ENCODE measurements around the gene DNAH10.

DNAH10 gene

GRCh38 chr12:123760267-123760938, 1.7 kb upstream of the DNAH10 start:
- Histone ChIP-seq H3K27me3 (ENCODE audit: control insufficient read depth in 5 of 5, insufficient read depth in 4 of 5, low read length in 5 of 5) (peaks cover 3 to 14% (median 7%) of the 10 kb centered on the region in 5 donors), H3K36me3 (ENCODE audit: control insufficient read depth in 5 of 5, insufficient read depth in 5 of 5, low read length in 5 of 5) (peaks cover 0 to 10% (median 2%) of the 10 kb centered on the region in 5 donors), H3K9me3 (ENCODE audit: control insufficient read depth in 5 of 5, low read length in 5 of 5) (no peaks in the 10 kb centered on the region), H3K27ac (ENCODE audit: low read depth, low read length) (no peak overlapping the region), H3K4me3 (ENCODE audit: low read depth in 1 of 5, low read length in 5 of 5) (no peak overlapping the region), H3K4me1 (ENCODE audit: control insufficient read depth in 5 of 5, insufficient read depth in 5 of 5, low read length in 5 of 5) (peaks cover 0 to 27% (median 21%) of the 10 kb centered on the region in 5 donors), H3K9ac (ENCODE audit: low read length in 5 of 5) (no peak overlapping the region)

GRCh38 chr12:123762715-123763052, 583 bp downstream of the DNAH10 start:
- Histone ChIP-seq H3K4me3 (ENCODE audit: low read depth in 1 of 5, low read length in 5 of 5) (peak overlapping the region in 3 of 5 donors; percentile 52 to 73 (median 61)), H3K27ac (ENCODE audit: low read depth, low read length) (no peak overlapping the region), H3K36me3 (ENCODE audit: control insufficient read depth in 5 of 5, insufficient read depth in 5 of 5, low read length in 5 of 5) (peaks cover 0 to 5% (median 2%) of the 10 kb centered on the region in 5 donors), H3K4me1 (ENCODE audit: control insufficient read depth in 5 of 5, insufficient read depth in 5 of 5, low read length in 5 of 5) (peaks cover 0 to 15% (median 12%) of the 10 kb centered on the region in 5 donors), H3K9ac (ENCODE audit: low read length in 5 of 5) (no peak overlapping the region), H3K27me3 (ENCODE audit: control insufficient read depth in 5 of 5, insufficient read depth in 4 of 5, low read length in 5 of 5) (peaks cover 3 to 17% (median 7%) of the 10 kb centered on the region in 5 donors), H3K9me3 (ENCODE audit: control insufficient read depth in 5 of 5, low read length in 5 of 5) (no peaks in the 10 kb centered on the region)

- Histone ChIP-seq H3K4me1 (ENCODE audit: control insufficient read depth in 5 of 5, insufficient read depth in 5 of 5, low read length in 5 of 5) (peaks cover 0 to 15% (median 11%) of the 10 kb centered on the region in 5 donors), H3K27ac (ENCODE audit: low read depth, low read length) (no peak overlapping the region), H3K9me3 (ENCODE audit: control insufficient read depth in 5 of 5, low read length in 5 of 5) (no peaks in the 10 kb centered on the region), H3K4me3 (ENCODE audit: low read depth in 1 of 5, low read length in 5 of 5) (no peak overlapping the region), H3K36me3 (ENCODE audit: control insufficient read depth in 5 of 5, insufficient read depth in 5 of 5, low read length in 5 of 5) (peaks cover 0 to 5% (median 2%) of the 10 kb centered on the region in 5 donors), H3K27me3 (ENCODE audit: control insufficient read depth in 5 of 5, insufficient read depth in 4 of 5, low read length in 5 of 5) (peaks cover 3 to 17% (median 7%) of the 10 kb centered on the region in 5 donors), H3K9ac (ENCODE audit: low read length in 5 of 5) (no peak overlapping the region)
These were observed 992 bp downstream of the DNAH10 start for GRCh38 chr12:123763093-123763492.

GRCh38 chr12:123764109-123764508, 2.0 kb downstream of the DNAH10 start:
- Histone ChIP-seq H3K4me1 (ENCODE audit: control insufficient read depth in 5 of 5, insufficient read depth in 5 of 5, low read length in 5 of 5) (peaks cover 0 to 15% (median 11%) of the 10 kb centered on the region in 5 donors), H3K4me3 (ENCODE audit: low read depth in 1 of 5, low read length in 5 of 5) (no peak overlapping the region), H3K27ac (ENCODE audit: low read depth, low read length) (no peak overlapping the region), H3K36me3 (ENCODE audit: control insufficient read depth in 5 of 5, insufficient read depth in 5 of 5, low read length in 5 of 5) (peaks cover 0 to 5% (median 0%) of the 10 kb centered on the region in 5 donors), H3K9ac (ENCODE audit: low read length in 5 of 5) (no peak overlapping the region), H3K9me3 (ENCODE audit: control insufficient read depth in 5 of 5, low read length in 5 of 5) (no peaks in the 10 kb centered on the region), H3K27me3 (ENCODE audit: control insufficient read depth in 5 of 5, insufficient read depth in 4 of 5, low read length in 5 of 5) (peaks cover 3 to 17% (median 7%) of the 10 kb centered on the region in 5 donors)

GRCh38 chr12:123765504-123766035, 3.5 kb downstream of the DNAH10 start:
- no peaks in the 10 kb centered on the region for H3K36me3 ChIP-seq (ENCODE audit: control insufficient read depth in 5 of 5, insufficient read depth in 5 of 5, low read length in 5 of 5)
- no peaks in the 10 kb centered on the region for H3K9me3 ChIP-seq (ENCODE audit: control insufficient read depth in 5 of 5, low read length in 5 of 5)
- H3K9ac ChIP-seq (ENCODE audit: low read length in 5 of 5) = no peak overlapping the region
- H3K27ac ChIP-seq (ENCODE audit: low read depth, low read length) = no peak overlapping the region
- H3K4me1 ChIP-seq (ENCODE audit: control insufficient read depth in 5 of 5, insufficient read depth in 5 of 5, low read length in 5 of 5) = peaks cover 0 to 15% (median 11%) of the 10 kb centered on the region in 5 donors
- no peak overlapping the region for H3K4me3 ChIP-seq (ENCODE audit: low read depth in 1 of 5, low read length in 5 of 5)
- H3K27me3 ChIP-seq (ENCODE audit: control insufficient read depth in 5 of 5, insufficient read depth in 4 of 5, low read length in 5 of 5) = peaks cover 3 to 17% (median 7%) of the 10 kb centered on the region in 5 donors

- Histone ChIP-seq H3K36me3 (ENCODE audit: control insufficient read depth in 5 of 5, insufficient read depth in 5 of 5, low read length in 5 of 5) (no peaks in the 10 kb centered on the region), H3K4me1 (ENCODE audit: control insufficient read depth in 5 of 5, insufficient read depth in 5 of 5, low read length in 5 of 5) (peaks cover 0 to 3% (median under 1%) of the 10 kb centered on the region in 5 donors), H3K9ac (ENCODE audit: low read length in 5 of 5) (no peak overlapping the region), H3K9me3 (ENCODE audit: control insufficient read depth in 5 of 5, low read length in 5 of 5) (no peaks in the 10 kb centered on the region), H3K4me3 (ENCODE audit: low read depth in 1 of 5, low read length in 5 of 5) (no peak overlapping the region), H3K27me3 (ENCODE audit: control insufficient read depth in 5 of 5, insufficient read depth in 4 of 5, low read length in 5 of 5) (peaks cover under 1 to 10% (median 3%) of the 10 kb centered on the region in 5 donors), H3K27ac (ENCODE audit: low read depth, low read length) (no peak overlapping the region)
These were observed 5.5 kb downstream of the DNAH10 start for GRCh38 chr12:123767613-123768012.

- H3K9me3 ChIP-seq (ENCODE audit: control insufficient read depth in 5 of 5, low read length in 5 of 5) = peaks cover 0 to 4% (median 0%) of the 10 kb centered on the region in 5 donors
- no peak overlapping the region for H3K4me3 ChIP-seq (ENCODE audit: low read depth in 1 of 5, low read length in 5 of 5)
- H3K4me1 ChIP-seq (ENCODE audit: control insufficient read depth in 5 of 5, insufficient read depth in 5 of 5, low read length in 5 of 5) = no peaks in the 10 kb centered on the region
- H3K27me3 ChIP-seq (ENCODE audit: control insufficient read depth in 5 of 5, insufficient read depth in 4 of 5, low read length in 5 of 5) = no peaks in the 10 kb centered on the region
- no peaks in the 10 kb centered on the region for H3K36me3 ChIP-seq (ENCODE audit: control insufficient read depth in 5 of 5, insufficient read depth in 5 of 5, low read length in 5 of 5)
- no peak overlapping the region for H3K27ac ChIP-seq (ENCODE audit: low read depth, low read length)
- H3K9ac ChIP-seq (ENCODE audit: low read length in 5 of 5) = no peak overlapping the region
These were observed 9.2 kb downstream of the DNAH10 start for GRCh38 chr12:123771261-123771660.

GRCh38 chr12:123772074-123772473, 10.0 kb downstream of the DNAH10 start:
- no peaks in the 10 kb centered on the region for H3K4me1 ChIP-seq (ENCODE audit: control insufficient read depth in 5 of 5, insufficient read depth in 5 of 5, low read length in 5 of 5)
- H3K9me3 ChIP-seq (ENCODE audit: control insufficient read depth in 5 of 5, low read length in 5 of 5) = peaks cover 0 to 4% (median 0%) of the 10 kb centered on the region in 5 donors
- H3K9ac ChIP-seq (ENCODE audit: low read length in 5 of 5) = no peak overlapping the region
- H3K36me3 ChIP-seq (ENCODE audit: control insufficient read depth in 5 of 5, insufficient read depth in 5 of 5, low read length in 5 of 5) = no peaks in the 10 kb centered on the region
- no peak overlapping the region for H3K27ac ChIP-seq (ENCODE audit: low read depth, low read length)
- H3K27me3 ChIP-seq (ENCODE audit: control insufficient read depth in 5 of 5, insufficient read depth in 4 of 5, low read length in 5 of 5) = no peaks in the 10 kb centered on the region
- no peak overlapping the region for H3K4me3 ChIP-seq (ENCODE audit: low read depth in 1 of 5, low read length in 5 of 5)

GRCh38 chr12:123773375-123773774, 11.3 kb downstream of the DNAH10 start:
- Histone ChIP-seq H3K36me3 (ENCODE audit: control insufficient read depth in 5 of 5, insufficient read depth in 5 of 5, low read length in 5 of 5) (no peaks in the 10 kb centered on the region), H3K27me3 (ENCODE audit: control insufficient read depth in 5 of 5, insufficient read depth in 4 of 5, low read length in 5 of 5) (no peaks in the 10 kb centered on the region), H3K4me1 (ENCODE audit: control insufficient read depth in 5 of 5, insufficient read depth in 5 of 5, low read length in 5 of 5) (no peaks in the 10 kb centered on the region), H3K27ac (ENCODE audit: low read depth, low read length) (no peak overlapping the region), H3K9me3 (ENCODE audit: control insufficient read depth in 5 of 5, low read length in 5 of 5) (peaks cover 0 to 4% (median 0%) of the 10 kb centered on the region in 5 donors), H3K9ac (ENCODE audit: low read length in 5 of 5) (no peak overlapping the region), H3K4me3 (ENCODE audit: low read depth in 1 of 5, low read length in 5 of 5) (no peak overlapping the region)

- Histone ChIP-seq H3K9ac (ENCODE audit: low read length in 5 of 5) (no peak overlapping the region), H3K27me3 (ENCODE audit: control insufficient read depth in 5 of 5, insufficient read depth in 4 of 5, low read length in 5 of 5) (no peaks in the 10 kb centered on the region), H3K36me3 (ENCODE audit: control insufficient read depth in 5 of 5, insufficient read depth in 5 of 5, low read length in 5 of 5) (no peaks in the 10 kb centered on the region), H3K27ac (ENCODE audit: low read depth, low read length) (no peak overlapping the region), H3K9me3 (ENCODE audit: control insufficient read depth in 5 of 5, low read length in 5 of 5) (peaks cover 0 to 4% (median 0%) of the 10 kb centered on the region in 5 donors), H3K4me1 (ENCODE audit: control insufficient read depth in 5 of 5, insufficient read depth in 5 of 5, low read length in 5 of 5) (no peaks in the 10 kb centered on the region), H3K4me3 (ENCODE audit: low read depth in 1 of 5, low read length in 5 of 5) (no peak overlapping the region)
These were observed 17.4 kb downstream of the DNAH10 start for GRCh38 chr12:123779551-123779950.

All from subcutaneous abdominal adipose tissue (tissue), 5 donors.